Left cardiac atrium (tissue), 4 donors: ENCODE data around the gene FGF19. TPM values are rescaled to one million over a fixed set of nuclear protein-coding genes. Genes with fewer than 3 reads are reported as not detected.

ENCODE experiments used
- ATAC-seq, 2 donors: fragments of 200-7000 bp; cut with Tn5 transposase; one replicate each; pipeline ENCODE4 v1.9.1; 2020; ENCODE audit warnings: mild to moderate bottlenecking in 2 of 2, moderate library complexity in 2 of 2
- DNase-seq: peaks from one replicate; pipeline ENCODE4 v3.0.0-alpha.2; 2020
- intact Hi-C, 2 donors: fragments of 100-400 bp; cut with DNase I; formaldehyde crosslinking; loops; one replicate each; pipeline versions ENCODE4 v1.14.1 to v1.15.1; 2022 to 2023
- long read RNA-seq: library from polyadenylated mRNA; unstranded; transcript quantifications from one replicate; pipeline ENCODE4 v2.0.0, GENCODE V29; 2021
- total RNA-seq, 2 donors: library from RNA; stranded (reverse); fragmentation: NEBNext Ultra II Directional; extraction: Animal tissue kit (Norgen Biotek cat#: 25700); gene quantifications; one replicate each; pipeline ENCODE4 v1.2.1, GENCODE V29; 2021
- donor health status: DM: no; HTN: yes; CAD: no.
- donor health status: DM: no; HTN: yes; CAD: no; lungs with severe emphysema.
- donor health status: DM: yes; HTN: yes; CAD: no.
- donor health status: Dilated cardiomyopathy.

FGF19 gene, protein sequence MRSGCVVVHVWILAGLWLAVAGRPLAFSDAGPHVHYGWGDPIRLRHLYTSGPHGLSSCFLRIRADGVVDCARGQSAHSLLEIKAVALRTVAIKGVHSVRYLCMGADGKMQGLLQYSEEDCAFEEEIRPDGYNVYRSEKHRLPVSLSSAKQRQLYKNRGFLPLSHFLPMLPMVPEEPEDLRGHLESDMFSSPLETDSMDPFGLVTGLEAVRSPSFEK
- not detected for total RNA-seq
- long read RNA-seq, result 0 reads

DNA sequence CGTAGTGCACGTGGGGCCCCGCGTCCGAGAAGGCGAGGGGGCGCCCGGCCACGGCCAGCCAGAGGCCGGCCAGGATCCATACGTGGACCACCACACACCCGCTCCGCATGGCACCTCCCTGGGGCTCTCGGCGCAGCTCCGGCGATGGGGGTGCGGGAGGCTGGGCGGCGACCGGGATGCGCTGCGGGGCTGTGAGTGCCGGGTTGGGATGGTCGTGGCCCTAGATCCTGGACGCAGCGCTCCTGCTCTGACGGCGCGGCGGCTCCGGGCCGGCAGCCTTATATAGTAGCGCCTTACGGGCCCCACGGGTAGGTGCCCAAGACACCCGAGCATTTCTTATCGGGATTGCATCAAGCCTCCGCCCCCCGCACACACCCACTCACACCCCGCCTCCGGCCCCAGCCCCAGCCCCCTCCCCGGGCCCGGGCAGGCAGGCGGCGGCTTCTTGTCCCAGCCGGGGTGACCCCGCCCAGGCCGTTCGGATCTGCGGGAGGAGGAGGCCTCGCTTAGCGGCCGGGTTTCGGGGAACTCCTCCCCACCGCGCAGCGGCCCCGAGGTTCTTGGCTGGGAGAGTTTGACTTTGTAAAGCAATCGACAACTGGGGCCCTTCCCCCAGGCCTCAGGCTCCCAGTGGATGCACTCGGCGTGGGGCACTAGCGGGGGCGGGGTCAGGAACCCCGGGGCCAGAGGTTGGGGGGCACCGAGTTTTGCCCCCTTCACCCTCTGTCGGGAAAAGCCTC is at the start of gene FGF19:
Gene FGF19 (minus strand): TSS at position 255 of the 740 bp plus-strand sequence. CDS start 146 bp downstream, at position 109.
- intact Hi-C loops, result no loop called here
- ATAC-seq (peak in 1 of 2 donors; percentile 16), DNase-seq (no peak)

GRCh38 chr11:69752890-69753289 is 49.1 kb upstream of the FGF19 start:
- no peak for ATAC-seq
- DNase-seq, result no peak
- intact Hi-C loops, result no loop called here

GRCh38 chr11:69750875-69751597 is 47.2 kb upstream of the FGF19 start:
- ATAC-seq, result no peak
- DNase-seq, result no peak
- intact Hi-C loops, result no loop called here

GRCh38 chr11:69750108-69750850 is 46.5 kb upstream of the FGF19 start:
- DNase-seq (no peak), ATAC-seq (no peak)
- intact Hi-C loops, result no loop called here

- DNase-seq, result no peak
- ATAC-seq, result no peak
- intact Hi-C loops, result no loop called here
Measured at GRCh38 chr11:69748637-69749036, 44.8 kb upstream of the FGF19 start.

- no peak for ATAC-seq
- DNase-seq, result no peak
- intact Hi-C loops, result no loop called here
Measured at GRCh38 chr11:69746752-69747742, 43.2 kb upstream of the FGF19 start.

- no peak for ATAC-seq
- intact Hi-C loops, result no loop called here
- DNase-seq, result no peak
Measured at GRCh38 chr11:69746140-69746539, 42.3 kb upstream of the FGF19 start.

GRCh38 chr11:69745201-69745600 is 41.4 kb upstream of the FGF19 start:
- DNase-seq (no peak), ATAC-seq (no peak)
- intact Hi-C loops, result no loop called here

DNA sequence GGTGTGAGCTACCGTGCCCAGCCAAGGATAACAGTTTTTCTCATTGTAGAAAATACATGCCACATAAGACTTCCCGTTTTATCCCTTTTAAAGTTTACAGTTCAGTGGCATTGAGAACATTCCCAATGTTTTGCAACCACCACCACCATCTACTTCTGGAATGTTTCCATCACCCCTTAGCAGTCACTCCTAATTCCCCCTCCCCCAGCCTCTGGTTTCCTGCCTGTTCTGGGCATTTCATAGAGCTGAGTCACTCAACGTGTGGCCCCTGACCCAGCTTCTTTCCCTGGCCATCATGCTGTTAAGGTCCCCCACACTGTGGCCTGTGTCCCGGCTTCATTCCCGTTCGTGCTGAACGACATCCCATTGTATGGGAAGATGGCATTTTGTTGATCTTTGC is 40.6 kb upstream of the FGF19 start:
- ATAC-seq (no peak), DNase-seq (no peak)
- intact Hi-C loops, result no loop called here

GRCh38 chr11:69734841-69735240 is 31.0 kb upstream of the FGF19 start:
- no peak for ATAC-seq
- no peak for DNase-seq
- intact Hi-C loops, result no loop called here

DNA sequence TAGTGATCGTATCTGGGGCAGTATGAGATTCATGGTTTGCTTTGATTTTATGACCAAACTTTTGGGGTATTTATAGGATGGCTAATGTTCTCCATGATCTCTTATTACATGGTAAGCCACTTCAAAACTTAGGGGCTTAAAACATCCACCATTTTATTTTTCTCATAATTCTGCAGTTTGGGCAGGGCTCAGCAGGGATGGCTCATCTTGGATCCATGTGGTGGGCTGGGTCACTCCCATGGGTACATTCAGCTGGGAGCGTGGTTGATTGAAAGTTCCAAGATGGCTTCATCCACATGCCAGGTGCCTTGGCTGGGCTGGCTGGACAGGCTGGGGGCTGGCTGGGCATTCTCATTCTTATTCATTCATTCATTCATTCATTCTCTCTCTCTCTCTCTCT is 30.5 kb upstream of the FGF19 start:
- ATAC-seq, result no peak
- intact Hi-C loops, result no loop called here
- no peak for DNase-seq

DNA sequence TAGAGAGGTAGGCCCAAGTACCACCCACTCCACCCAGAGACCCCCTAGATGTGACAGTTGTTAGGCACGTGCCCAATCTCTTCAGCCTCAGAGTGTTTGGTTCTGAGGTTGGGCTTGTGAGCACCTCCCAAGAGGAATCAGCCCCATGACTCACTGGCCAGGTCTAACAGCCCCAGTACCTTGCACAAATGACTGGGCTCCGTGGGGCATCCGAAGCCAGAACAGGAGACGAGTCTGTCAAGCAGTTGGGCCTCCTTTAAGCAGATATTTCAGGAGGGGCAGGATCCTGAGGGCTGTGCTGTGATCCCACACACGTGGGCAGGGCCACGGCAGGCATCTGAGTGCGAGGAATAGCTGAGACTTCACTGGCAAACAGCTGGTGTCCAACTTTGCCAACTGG is 29.1 kb upstream of the FGF19 start:
- ATAC-seq, result no peak
- no peak for DNase-seq
- intact Hi-C loops, result no loop called here

GRCh38 chr11:69731110-69731509 is 27.3 kb upstream of the FGF19 start:
- intact Hi-C loops, result no loop called here
- no peak for ATAC-seq

DNA sequence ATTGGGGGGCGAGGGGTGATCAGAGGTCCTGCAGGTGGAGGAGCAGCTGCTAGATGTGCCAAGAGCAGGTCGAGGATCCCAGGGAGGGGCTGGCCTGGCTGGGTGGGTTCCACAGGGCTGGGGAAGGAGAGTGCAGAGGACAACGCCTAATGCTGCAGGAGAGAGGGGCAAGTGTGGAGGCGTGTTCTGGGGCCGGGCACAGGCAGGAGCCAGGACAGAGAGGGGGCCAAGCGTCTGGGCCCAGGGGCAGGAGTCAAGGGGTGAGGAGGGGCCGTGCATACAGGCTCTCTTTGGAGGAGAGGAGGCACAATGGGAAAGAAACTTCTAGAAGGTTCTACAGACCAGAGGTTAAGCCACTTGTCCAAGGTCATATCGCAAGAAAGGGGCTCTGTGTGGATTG is 26.7 kb upstream of the FGF19 start:
- DNase-seq (no peak), ATAC-seq (no peak)
- intact Hi-C loops, result no loop called here

More at GRCh38 chr11:69731110-69731509, 27.3 kb upstream of the FGF19 start:
- no peak for DNase-seq

DNA sequence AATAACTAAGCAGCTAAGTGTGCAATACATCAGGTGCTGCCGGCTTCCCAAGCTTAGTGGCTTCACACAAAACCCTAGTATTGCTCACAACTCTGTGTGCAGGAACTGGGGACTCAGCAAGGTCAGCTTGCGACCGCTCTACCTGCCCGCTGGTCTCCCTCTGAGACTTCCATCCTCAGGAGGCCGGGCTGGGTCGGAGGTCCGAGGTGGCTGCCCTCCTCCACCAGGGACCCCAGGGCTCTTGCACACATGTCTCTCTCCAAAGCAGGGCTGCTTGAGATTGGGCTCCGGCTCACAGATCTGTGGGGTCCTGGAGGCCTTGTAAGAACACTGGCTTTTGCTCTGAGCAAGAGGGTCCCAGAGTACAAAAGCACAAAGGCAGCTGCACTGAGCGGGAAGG is 25.4 kb upstream of the FGF19 start:
- no peak for ATAC-seq
- intact Hi-C loops, result no loop called here
- DNase-seq, result no peak

DNA sequence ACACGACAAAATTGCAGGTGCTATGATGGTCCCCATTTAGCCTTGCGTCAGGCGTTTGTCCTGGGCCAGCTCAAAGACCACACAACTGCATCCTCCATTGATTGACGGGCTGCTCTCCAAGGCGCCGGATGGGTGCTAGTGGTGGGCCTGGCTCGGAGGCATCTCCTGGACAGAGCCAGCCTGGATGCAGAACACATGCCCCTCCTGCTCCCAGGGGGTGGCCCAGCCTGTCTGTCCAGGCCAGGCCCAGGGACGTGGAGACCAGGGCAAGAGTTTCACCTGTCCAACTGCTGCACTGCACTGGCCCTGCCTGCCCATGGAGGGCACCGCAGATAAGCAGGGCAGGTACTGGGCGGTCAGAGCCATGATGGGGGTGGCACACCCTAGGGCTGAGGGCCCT is 23.4 kb upstream of the FGF19 start:
- DNase-seq (no peak), ATAC-seq (no peak)
- intact Hi-C loops, result no loop called here

GRCh38 chr11:69726481-69726880 is 22.7 kb upstream of the FGF19 start:
- intact Hi-C loops, result no loop called here
- DNase-seq, result no peak
- no peak for ATAC-seq

DNA sequence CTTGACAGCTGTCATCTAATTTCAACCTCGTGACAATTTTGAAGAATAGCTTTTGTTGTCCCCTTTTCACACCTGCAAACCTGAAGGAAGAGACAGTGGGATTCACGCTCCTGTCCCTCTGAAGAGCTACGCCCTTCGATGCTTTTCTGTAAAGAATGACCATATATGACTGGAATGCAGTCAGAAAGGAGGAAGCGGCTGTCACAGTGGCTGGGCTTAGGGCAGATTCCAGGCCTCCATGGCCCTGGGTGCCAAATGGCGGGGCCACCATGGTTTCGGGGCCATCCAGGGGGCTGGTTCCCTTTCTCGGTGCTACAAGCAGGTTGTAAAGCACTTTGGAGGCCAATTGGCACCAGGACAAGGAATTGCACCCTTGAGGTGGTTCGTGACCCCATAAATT is 22.2 kb upstream of the FGF19 start:
- no peak for ATAC-seq
- no peak for DNase-seq
- intact Hi-C loops, result no loop called here

DNA sequence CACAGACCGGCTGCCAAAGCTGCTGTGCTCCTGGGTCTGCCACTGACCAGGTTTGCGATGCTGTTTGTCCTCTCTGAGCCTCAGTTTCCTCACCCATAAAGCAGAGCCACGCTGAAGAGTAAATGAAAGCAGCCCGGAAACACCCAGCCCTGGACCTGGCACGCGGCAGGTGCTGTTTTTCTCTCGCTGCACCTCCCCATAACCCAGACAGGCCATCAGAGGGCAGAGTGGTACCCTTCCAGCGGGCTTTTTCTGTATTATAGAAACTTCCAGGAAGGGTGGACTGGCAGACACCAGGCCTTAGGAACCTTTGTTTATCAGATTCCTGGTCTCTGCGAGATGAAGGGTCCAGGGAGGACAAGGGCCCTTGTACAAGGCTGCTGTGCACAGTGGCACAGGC is 17.9 kb upstream of the FGF19 start:
- ATAC-seq (no peak), DNase-seq (no peak)
- intact Hi-C loops, result no loop called here
